Right cardiac atrium (tissue), 5 donors: ENCODE measurements around the gene RPUSD1. TPM values are rescaled to one million over a fixed set of nuclear protein-coding genes. Genes with fewer than 3 reads are reported as not detected.
"Not testable (repeated sequence)": the region's sequence is repeated elsewhere in the genome, so short reads cannot be mapped to it uniquely, and the experiment has no call there.

Source experiments
- ATAC-seq, 2 donors: fragments of 200-7000 bp; cut with Tn5 transposase; one replicate each; pipeline versions ENCODE4 v1.8.0 to v1.9.1; 2020; ENCODE audit warnings: moderate library complexity in 2 of 2, mild to moderate bottlenecking in 1 of 2
- DNase-seq, 3 donors: peaks; one replicate each; pipeline ENCODE4 v3.0.0-alpha.2; 2020
- H3K27ac ChIP-seq: one replicate; pipeline ENCODE4 v1.5.1; 2013; ENCODE audit warnings: mild to moderate bottlenecking, low read length, control low read depth, moderate library complexity
- H3K27me3 ChIP-seq: one replicate; pipeline ENCODE4 v1.6.1; 2013; ENCODE audit not compliant: control insufficient read depth, insufficient read depth
- H3K4me1 ChIP-seq: one replicate; pipeline ENCODE4 v1.6.1; 2013; ENCODE audit warnings: low read length; ENCODE audit not compliant: control insufficient read depth, insufficient read depth
- H3K4me3 ChIP-seq: one replicate; pipeline ENCODE4 v1.5.1; 2013; ENCODE audit warnings: low read length, control low read depth
- H3K9me3 ChIP-seq: one replicate; pipeline ENCODE4 v1.6.1; 2013; ENCODE audit warnings: low read length; ENCODE audit not compliant: control insufficient read depth
- WGBS: extraction: QIAGEN DNeasy Blood & Tissue Kit; methylation state at CpG from one replicate; pipeline ENCODE4 v1.1.7; 2013; 5-methylcytosine and 5-hydroxymethylcytosine counted together
- intact Hi-C, 4 donors: fragments of 100-400 bp; cut with DNase I; formaldehyde crosslinking; loops; one replicate each; pipeline versions ENCODE4 v1.11.0 to v1.14.0; 2022 to 2023
- long read RNA-seq, 4 donors: library from polyadenylated mRNA; unstranded; transcript quantifications; one replicate each; pipeline ENCODE4 v2.0.0, GENCODE V29; 2020 to 2021
- polyA plus RNA-seq: library from polyadenylated mRNA; stranded (reverse); fragments of 200-250 nt; gene quantifications from one replicate; pipeline ENCODE4 v1.2.3, GENCODE V29; 2013
- total RNA-seq, 4 donors: library from RNA; stranded (reverse); fragmentation: NEBNext Ultra II Directional; extraction: Animal tissue kit (Norgen Biotek cat#: 25700); gene quantifications; one replicate each; pipeline ENCODE4 v1.2.1, GENCODE V29; 2021
- donor health status: healthy with polysubstance abuse.
- donor health status: DM: no; HTN: yes; CAD: no.
- donor health status: DM: no; HTN: no; CAD: no.
- donor health status: DM: no; HTN: yes; CAD: no; lungs with severe emphysema.
- donor health status: DM: yes; HTN: yes; CAD: no.

RPUSD1 gene, protein sequence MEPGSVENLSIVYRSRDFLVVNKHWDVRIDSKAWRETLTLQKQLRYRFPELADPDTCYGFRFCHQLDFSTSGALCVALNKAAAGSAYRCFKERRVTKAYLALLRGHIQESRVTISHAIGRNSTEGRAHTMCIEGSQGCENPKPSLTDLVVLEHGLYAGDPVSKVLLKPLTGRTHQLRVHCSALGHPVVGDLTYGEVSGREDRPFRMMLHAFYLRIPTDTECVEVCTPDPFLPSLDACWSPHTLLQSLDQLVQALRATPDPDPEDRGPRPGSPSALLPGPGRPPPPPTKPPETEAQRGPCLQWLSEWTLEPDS
- 10 to 100 TPM in 2 of 4 donors, 1 to 10 TPM in 2; 9.3 to 11.8 (median 9.9) TPM for total RNA-seq
- polyA plus RNA-seq, result 11.5 TPM
- long read RNA-seq, donor 1, transcript RPUSD1-201 (6 exons, 2,050 nt), result major isoform, 18 of 45 reads
- long read RNA-seq, donor 1, transcript RPUSD1-207 (5 exons, 1,918 nt), result minor isoform, 7 of 45 reads
- long read RNA-seq, donor 1, partial matches to known transcripts, result 2 of 45 reads
- long read RNA-seq, donor 1, other reads (novel, unspliced or antisense), result 13 of 45 reads
- long read RNA-seq, donor 2, partial matches to known transcripts, result 1 of 16 reads
- long read RNA-seq, donor 2, other reads (novel, unspliced or antisense), result 10 of 16 reads
- long read RNA-seq, donor 3, transcript RPUSD1-205 (6 exons, 940 nt), result minor isoform, 13 of 104 reads
- long read RNA-seq, donor 3, transcript RPUSD1-208 (5 exons, 1,835 nt), result minor isoform, 15 of 104 reads
- long read RNA-seq, donor 3, transcript RPUSD1-201 (6 exons, 2,050 nt), result major isoform, 51 of 104 reads
- long read RNA-seq, donor 3, partial matches to known transcripts, result 1 of 104 reads
- long read RNA-seq, donor 3, other reads (novel, unspliced or antisense), result 19 of 104 reads
- long read RNA-seq, donor 4, transcript RPUSD1-201 (6 exons, 2,050 nt), result major isoform, 8 of 18 reads
- long read RNA-seq, donor 4, partial matches to known transcripts, result 4 of 18 reads
- long read RNA-seq, donor 4, other reads (novel, unspliced or antisense), result 4 of 18 reads

GRCh38 chr16:787978-788398 is at the start of gene RPUSD1:
TSS of gene RPUSD1 (minus strand) at chr16:788381. CDS start at chr16:787737, 644 bp downstream.
- ATAC-seq, result no peak
- H3K27ac ChIP-seq, result peak within 1 kb of the TSS; percentile 4
- H3K27me3 ChIP-seq, result no peaks in the 10 kb centered on the region
- under 1% methylated on average over 45 of the region's 45 CpGs for WGBS
- intact Hi-C loops, result loop anchor here in 3 of 4 donors (5.0 to 10.0 kb wide), 2 partner anchors 73 to 76 kb away; partner anchors contain the start of gene METRN (in 1 of the 3)
- H3K4me1 ChIP-seq, result peaks cover 4% of the 10 kb centered on the region
- peak within 1 kb of the TSS; percentile 89 for H3K4me3 ChIP-seq
- H3K9me3 ChIP-seq, result no peaks in the 10 kb centered on the region
- DNase-seq, result peak in 1 of 3 donors; percentile 62

- H3K4me1 ChIP-seq, ATAC-seq, H3K27ac ChIP-seq, H3K27me3 ChIP-seq, intact Hi-C loops, H3K9me3 ChIP-seq, H3K4me3 ChIP-seq, DNase-seq: not testable (repeated sequence)
- 89% methylated on average over 3 of the region's 3 CpGs for WGBS
Measured at GRCh38 chr16:836822-837221, 48.6 kb upstream of the RPUSD1 start.

GRCh38 chr16:836221-836620 is 48.0 kb upstream of the RPUSD1 start:
- DNase-seq (no peak), ATAC-seq (no peak)
- H3K4me1 ChIP-seq, result no peaks in the 10 kb centered on the region
- H3K27me3 ChIP-seq, result no peaks in the 10 kb centered on the region
- intact Hi-C loops, result no loop called here
- no peak overlapping the region for H3K27ac ChIP-seq
- H3K9me3 ChIP-seq, result peaks cover 2% of the 10 kb centered on the region
- 87% methylated on average over 4 of the region's 4 CpGs for WGBS
- no peak overlapping the region for H3K4me3 ChIP-seq

- Histone ChIP-seq H3K27me3 (no peaks in the 10 kb centered on the region), H3K4me1 (no peaks in the 10 kb centered on the region), H3K9me3 (peaks cover 2% of the 10 kb centered on the region), H3K27ac (no peak overlapping the region), H3K4me3 (no peak overlapping the region)
- intact Hi-C loops, result no loop called here
- ATAC-seq (no peak), DNase-seq (no peak)
- WGBS, result 96% methylated on average over 10 of the region's 10 CpGs
Measured at GRCh38 chr16:835373-835772, 47.2 kb upstream of the RPUSD1 start.

DNA sequence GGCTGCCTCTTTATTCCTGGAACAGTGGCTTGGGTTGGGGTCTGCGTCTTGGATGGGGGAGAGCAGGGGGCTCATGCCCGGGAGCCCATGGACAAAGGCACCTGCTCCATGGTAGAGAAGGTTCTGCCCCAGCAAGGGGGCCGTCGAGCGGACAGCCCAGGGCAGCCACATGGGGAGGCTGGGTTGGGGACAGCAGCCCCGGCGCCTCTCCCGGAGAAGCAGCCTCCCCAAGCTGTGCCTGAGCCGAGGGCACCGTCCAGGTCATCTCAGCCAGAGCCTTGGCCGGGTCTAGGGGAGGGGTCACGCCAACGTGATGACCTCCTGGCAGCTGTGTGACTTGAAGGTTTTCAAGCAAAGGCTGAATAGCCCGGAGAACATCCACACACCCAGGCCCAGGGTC is 45.2 kb upstream of the RPUSD1 start:
- Histone ChIP-seq H3K4me3 (no peak overlapping the region), H3K9me3 (peaks cover 2% of the 10 kb centered on the region), H3K27me3 (no peaks in the 10 kb centered on the region), H3K4me1 (no peaks in the 10 kb centered on the region), H3K27ac (no peak overlapping the region)
- DNase-seq (no peak), ATAC-seq (no peak)
- intact Hi-C loops, result no loop called here
- 81% methylated on average over 14 of the region's 14 CpGs for WGBS

DNA sequence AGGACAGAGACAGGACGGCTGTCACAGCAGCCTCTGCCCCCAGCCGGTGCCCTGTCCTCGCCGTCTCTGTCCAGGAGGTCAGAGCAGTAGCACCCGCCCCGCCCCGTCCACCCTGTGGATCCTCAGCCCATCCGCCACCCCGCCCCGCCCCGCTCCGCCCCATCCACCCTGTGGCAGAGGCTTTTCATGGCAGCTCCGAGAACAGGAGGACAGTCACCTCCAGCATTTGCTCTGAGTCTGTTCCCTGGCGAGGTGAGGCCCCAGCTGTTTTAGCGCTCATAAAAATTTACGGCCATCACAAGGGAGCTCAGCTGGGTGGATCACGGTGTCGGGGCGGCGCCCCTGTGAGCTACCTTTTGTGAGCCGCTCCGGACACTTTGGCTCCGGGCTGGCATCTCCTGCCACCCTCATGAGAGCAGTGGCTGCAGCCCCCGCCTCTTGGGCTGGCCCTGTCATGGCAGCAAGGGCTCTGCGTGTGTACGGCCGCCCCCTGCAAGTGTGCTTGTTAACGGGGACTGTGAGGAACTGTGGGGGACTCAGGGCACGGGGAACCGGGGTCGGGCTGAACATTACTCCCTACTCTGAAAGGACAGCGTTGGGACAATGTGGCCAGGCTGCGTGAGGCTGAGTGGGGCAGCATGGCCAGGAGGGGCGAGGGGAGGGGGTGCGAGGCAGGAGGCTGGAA is 44.6 kb upstream of the RPUSD1 start:
- intact Hi-C loops, result no loop called here
- no peak overlapping the region for H3K27ac ChIP-seq
- H3K4me1 ChIP-seq, result no peaks in the 10 kb centered on the region
- no peak for ATAC-seq
- no peak for DNase-seq
- no peak overlapping the region for H3K4me3 ChIP-seq
- H3K9me3 ChIP-seq, result peaks cover 2% of the 10 kb centered on the region
- WGBS, result 85% methylated on average over 35 of the region's 35 CpGs
- H3K27me3 ChIP-seq, result no peaks in the 10 kb centered on the region

DNA sequence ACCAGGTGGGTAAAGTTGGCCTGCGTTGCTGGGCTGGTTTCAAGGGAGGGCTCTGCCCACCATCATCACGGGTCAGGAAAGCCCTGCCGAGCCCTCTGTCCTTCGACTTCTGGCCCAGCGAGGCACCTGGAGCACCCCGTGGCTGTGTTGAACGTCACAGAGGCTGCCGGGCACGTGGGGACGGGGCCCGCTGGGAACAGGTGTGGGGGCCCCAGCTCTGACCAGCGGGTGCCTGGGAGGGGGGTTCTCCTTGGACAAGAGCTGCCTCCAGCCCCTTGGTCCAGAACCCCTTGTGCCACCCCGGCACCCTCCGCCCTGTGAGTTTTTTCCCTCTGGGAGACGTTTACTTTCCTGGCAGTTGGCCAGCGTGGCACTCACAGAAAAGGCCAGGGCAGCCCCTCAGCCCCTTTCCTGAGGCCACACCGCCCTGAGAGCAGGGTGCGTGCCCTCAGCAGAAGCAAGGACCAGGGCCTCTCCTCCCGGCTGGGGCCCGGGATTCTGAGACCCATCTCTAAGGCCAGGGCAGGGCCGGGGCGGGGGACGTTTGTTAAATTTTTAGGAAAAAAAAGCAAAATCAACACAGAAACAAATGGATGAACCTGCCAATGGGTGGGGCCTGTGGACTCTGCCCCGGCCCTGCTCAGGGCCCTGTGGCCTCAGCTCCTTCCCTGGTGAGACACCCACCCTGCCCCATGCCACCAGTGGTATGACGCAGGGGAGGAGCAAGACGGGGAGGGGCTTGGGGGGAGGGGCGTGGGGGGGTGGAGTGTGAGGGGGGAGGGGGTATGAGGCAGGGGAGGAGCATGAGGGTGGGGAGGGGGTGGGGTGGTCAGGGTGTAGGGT is 43.6 kb upstream of the RPUSD1 start:
- 73% methylated on average over 27 of the region's 27 CpGs for WGBS

DNA sequence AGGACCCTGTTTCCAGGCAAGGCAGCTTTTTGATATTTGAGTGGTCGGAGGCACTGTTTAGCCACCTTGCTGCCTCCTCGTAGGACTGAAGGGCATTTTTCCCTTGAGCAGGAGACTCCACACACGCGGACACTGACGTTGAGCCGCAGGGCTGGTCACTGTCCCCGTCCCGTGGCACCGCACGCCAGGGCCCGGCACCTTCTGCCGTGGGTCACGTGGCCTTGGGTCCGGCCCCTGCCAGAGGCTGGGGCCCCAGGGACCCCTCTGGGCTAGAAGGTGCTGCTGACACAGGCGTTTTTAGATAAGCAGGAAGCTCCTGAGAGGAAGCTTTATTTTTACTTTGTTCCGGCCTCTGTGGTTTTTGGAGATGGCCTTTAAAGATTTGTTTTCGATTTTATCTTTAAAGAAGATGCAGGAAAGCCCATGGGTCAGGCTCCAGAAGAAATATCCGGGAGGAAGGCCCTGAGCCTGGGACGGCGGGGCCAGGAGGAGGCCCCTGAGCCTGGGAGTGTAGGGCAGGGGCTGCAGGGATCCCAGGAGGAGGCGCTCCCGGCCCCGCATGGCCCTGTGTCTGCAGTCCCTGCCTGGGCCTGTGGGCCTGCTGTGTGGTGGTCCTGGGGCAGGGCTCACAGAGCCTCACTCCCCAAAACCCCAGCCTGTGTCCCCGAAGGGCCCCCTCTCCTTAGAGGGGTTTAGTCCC is 42.8 kb upstream of the RPUSD1 start:
- no peaks in the 10 kb centered on the region for H3K4me1 ChIP-seq
- no peaks in the 10 kb centered on the region for H3K27me3 ChIP-seq
- DNase-seq (no peak), ATAC-seq (no peak)
- H3K9me3 ChIP-seq, result peaks cover 2% of the 10 kb centered on the region
- no peak overlapping the region for H3K4me3 ChIP-seq
- WGBS, result 56% methylated on average over 24 of the region's 24 CpGs
- intact Hi-C loops, result no loop called here
- H3K27ac ChIP-seq, result no peak overlapping the region

More for the DNA sequence above, 43.6 kb upstream of the RPUSD1 start:
- no peak for ATAC-seq
- H3K4me3 ChIP-seq, result no peak overlapping the region
- no peaks in the 10 kb centered on the region for H3K27me3 ChIP-seq
- peaks cover 2% of the 10 kb centered on the region for H3K9me3 ChIP-seq
- intact Hi-C loops, result no loop called here
- no peaks in the 10 kb centered on the region for H3K4me1 ChIP-seq
- no peak overlapping the region for H3K27ac ChIP-seq
- DNase-seq, result no peak

GRCh38 chr16:830107-830870 is 42.1 kb upstream of the RPUSD1 start:
- Histone ChIP-seq H3K27ac (no peak overlapping the region), H3K9me3 (no peaks in the 10 kb centered on the region), H3K27me3 (no peaks in the 10 kb centered on the region), H3K4me3 (no peak overlapping the region), H3K4me1 (no peaks in the 10 kb centered on the region)
- no peak for DNase-seq
- intact Hi-C loops, result no loop called here
- ATAC-seq, result no peak
- WGBS, result 85% methylated on average over 43 of the region's 43 CpGs
